SK-N-SH treated with all-trans-retinoic acid at 6 μM for 48 hours (cell line): Measurements from ENCODE around the gene IZUMO1R.
A peak's percentile ranks its signal among the peaks of the same experiment; 100 is the strongest.

ENCODE experiments used
- ATAC-seq: fragments of 200-7000 bp; cut with Tn5 transposase; 3 replicates; pipeline ENCODE4 v1.9.1; 2020; ENCODE audit warnings: mild to moderate bottlenecking, moderate library complexity
- ARNTL ChIP-seq: fragments of 450-650 bp; formaldehyde crosslinking; IDR thresholded peaks from 2 replicates; pipeline ENCODE4 v1.5.0; 2020; ENCODE audit warnings: low read depth, mild to moderate bottlenecking, moderate library complexity, borderline replicate concordance
- BACH2 ChIP-seq: fragments of 250-450 bp; sonication (Bioruptor Pico); IDR thresholded peaks from 2 replicates; pipeline ENCODE4 v1.9.0; 2021; ENCODE audit warnings: mild to moderate bottlenecking, borderline replicate concordance
- CSDC2 ChIP-seq: fragments of 250-450 bp; sonication (Bioruptor Pico); IDR thresholded peaks from 2 replicates; pipeline ENCODE4 v1.5.0; 2020; ENCODE audit warnings: mild to moderate bottlenecking, moderate library complexity
- ESRRG ChIP-seq: fragments of 250-450 bp; sonication (Bioruptor Pico); IDR thresholded peaks from 2 replicates; pipeline ENCODE4 v1.6.1; 2021; ENCODE audit warnings: mild to moderate bottlenecking
- ISL1 ChIP-seq: fragments of 250-450 bp; sonication (Bioruptor Pico); IDR thresholded peaks from 2 replicates; pipeline ENCODE4 v2.1.2; 2022; ENCODE audit warnings: mild to moderate bottlenecking, moderate library complexity
- OSR1 ChIP-seq: fragments of 250-450 bp; sonication (Bioruptor Pico); IDR thresholded peaks from 2 replicates; pipeline ENCODE4 v1.8.0; 2022; ENCODE audit warnings: moderate library complexity, mild to moderate bottlenecking, inconsistent platforms
- RARB ChIP-seq: fragments of 250-450 bp; sonication (Bioruptor Pico); IDR thresholded peaks from 2 replicates; pipeline ENCODE4 v1.8.0; 2021; ENCODE audit warnings: mild to moderate bottlenecking, moderate library complexity
- SNAI2 ChIP-seq: fragments of 250-450 bp; sonication (Bioruptor Pico); IDR thresholded peaks from 2 replicates; pipeline ENCODE4 v1.5.0; 2020; ENCODE audit warnings: mild to moderate bottlenecking, moderate library complexity
- TCF4 ChIP-seq: fragments of 250-450 bp; sonication (Bioruptor Pico); IDR thresholded peaks from 2 replicates; pipeline ENCODE4 v1.8.0; 2021; ENCODE audit warnings: mild to moderate bottlenecking, moderate library complexity, borderline replicate concordance
- TOX ChIP-seq: fragments of 250-450 bp; sonication (Bioruptor Pico); IDR thresholded peaks from 2 replicates; pipeline ENCODE4 v1.8.0; 2021; ENCODE audit warnings: mild to moderate bottlenecking, moderate library complexity, borderline replicate concordance
- ZFP3 ChIP-seq: fragments of 250-450 bp; sonication (Bioruptor Pico); IDR thresholded peaks from 2 replicates; pipeline ENCODE4 v1.5.0; 2020; ENCODE audit warnings: mild to moderate bottlenecking, moderate library complexity
- ZFP30 ChIP-seq: fragments of 450-650 bp; formaldehyde crosslinking; IDR thresholded peaks from 2 replicates; pipeline ENCODE4 v1.5.0; 2022; ENCODE audit warnings: mild to moderate bottlenecking, moderate library complexity
- ZNF565 ChIP-seq: fragments of 450-650 bp; formaldehyde crosslinking; conservative IDR thresholded peaks from 2 replicates; pipeline ENCODE4 v1.5.0; 2020; ENCODE audit warnings: low read depth, mild to moderate bottlenecking, moderate library complexity
- ZNF70 ChIP-seq: fragments of 450-650 bp; formaldehyde crosslinking; IDR thresholded peaks from 2 replicates; pipeline ENCODE4 v1.5.0; 2020; ENCODE audit warnings: mild to moderate bottlenecking, moderate library complexity
- ZNF8 ChIP-seq: fragments of 450-650 bp; formaldehyde crosslinking; IDR thresholded peaks from 2 replicates; pipeline ENCODE4 v1.5.0; 2020; ENCODE audit warnings: mild to moderate bottlenecking, moderate library complexity
- TF ChIP-seq, protein P1 (sequence below): fragments of 250-450 bp; sonication (Bioruptor Pico); IDR thresholded peaks from 2 replicates; pipeline ENCODE4 v1.8.0; 2021; ENCODE audit warnings: low read depth, mild to moderate bottlenecking, moderate library complexity, borderline replicate concordance
- TF ChIP-seq, protein P2 (sequence below): fragments of 250-450 bp; sonication (Bioruptor Pico); IDR thresholded peaks from 2 replicates; pipeline ENCODE4 v1.5.1; 2021; ENCODE audit warnings: mild to moderate bottlenecking, moderate library complexity
- TF ChIP-seq, protein P3 (sequence below): fragments of 250-450 bp; sonication (Bioruptor Pico); IDR thresholded peaks from 2 replicates; pipeline ENCODE4 v1.5.1; 2020; ENCODE audit warnings: low read depth, mild to moderate bottlenecking, moderate library complexity

IZUMO1R gene

DNA sequence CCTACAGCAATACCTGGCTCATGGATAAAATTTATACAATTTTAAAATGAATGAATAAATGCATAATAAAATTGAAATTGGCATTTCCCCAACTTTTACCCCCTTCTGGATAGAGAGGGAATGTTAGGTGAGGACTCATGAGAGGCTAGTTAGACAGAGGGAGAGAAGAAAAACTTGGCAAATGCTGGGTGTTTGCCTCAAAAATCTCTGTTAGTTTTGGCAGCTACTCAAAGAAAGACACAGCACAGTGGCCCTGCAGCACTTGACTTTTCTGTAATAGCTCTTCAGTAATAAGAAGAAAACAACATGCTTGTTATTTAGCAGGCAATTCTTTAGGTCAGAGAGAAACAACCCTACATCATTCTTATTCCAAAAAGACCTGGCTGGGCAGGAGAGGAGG lies 20.7 kb upstream of the IZUMO1R start (continued):
- TF ChIP-seq, protein P1, sequence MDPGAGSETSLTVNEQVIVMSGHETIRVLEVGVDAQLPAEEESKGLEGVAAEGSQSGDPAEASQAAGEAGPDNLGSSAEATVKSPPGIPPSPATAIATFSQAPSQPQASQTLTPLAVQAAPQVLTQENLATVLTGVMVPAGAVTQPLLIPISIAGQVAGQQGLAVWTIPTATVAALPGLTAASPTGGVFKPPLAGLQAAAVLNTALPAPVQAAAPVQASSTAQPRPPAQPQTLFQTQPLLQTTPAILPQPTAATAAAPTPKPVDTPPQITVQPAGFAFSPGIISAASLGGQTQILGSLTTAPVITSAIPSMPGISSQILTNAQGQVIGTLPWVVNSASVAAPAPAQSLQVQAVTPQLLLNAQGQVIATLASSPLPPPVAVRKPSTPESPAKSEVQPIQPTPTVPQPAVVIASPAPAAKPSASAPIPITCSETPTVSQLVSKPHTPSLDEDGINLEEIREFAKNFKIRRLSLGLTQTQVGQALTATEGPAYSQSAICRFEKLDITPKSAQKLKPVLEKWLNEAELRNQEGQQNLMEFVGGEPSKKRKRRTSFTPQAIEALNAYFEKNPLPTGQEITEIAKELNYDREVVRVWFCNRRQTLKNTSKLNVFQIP: no peak
- TF ChIP-seq ISL1 (CRISPR knock-in tag) (no peak), ESRRG (CRISPR knock-in tag) (no peak), CSDC2 (CRISPR knock-in tag) (no peak)

DNA sequence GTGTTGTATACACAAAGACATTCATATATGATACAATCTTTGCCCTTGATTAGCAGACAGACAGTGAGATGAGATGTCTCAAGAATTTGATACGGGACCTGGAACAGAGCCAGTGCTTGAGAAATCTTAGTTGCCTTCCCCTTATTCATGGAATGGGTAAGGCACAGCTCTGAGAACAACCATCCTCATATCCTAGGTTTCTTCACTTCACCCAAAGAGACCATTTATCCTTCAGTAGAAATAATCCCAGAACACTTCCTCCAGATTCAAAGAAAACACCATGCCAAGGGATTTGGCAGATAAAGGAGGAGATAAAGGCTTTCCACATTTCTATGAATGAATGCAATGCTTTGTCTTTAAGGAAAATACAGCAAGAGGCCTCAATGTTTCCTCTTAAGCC lies 8.8 kb upstream of the IZUMO1R start:
- no peak for TF ChIP-seq ZNF565 (CRISPR knock-in tag)
- TF ChIP-seq BACH2 (CRISPR knock-in tag): no peak
- TF ChIP-seq ESRRG (CRISPR knock-in tag): no peak
- no peak for TF ChIP-seq TOX (CRISPR knock-in tag)
- TF ChIP-seq, protein P2, sequence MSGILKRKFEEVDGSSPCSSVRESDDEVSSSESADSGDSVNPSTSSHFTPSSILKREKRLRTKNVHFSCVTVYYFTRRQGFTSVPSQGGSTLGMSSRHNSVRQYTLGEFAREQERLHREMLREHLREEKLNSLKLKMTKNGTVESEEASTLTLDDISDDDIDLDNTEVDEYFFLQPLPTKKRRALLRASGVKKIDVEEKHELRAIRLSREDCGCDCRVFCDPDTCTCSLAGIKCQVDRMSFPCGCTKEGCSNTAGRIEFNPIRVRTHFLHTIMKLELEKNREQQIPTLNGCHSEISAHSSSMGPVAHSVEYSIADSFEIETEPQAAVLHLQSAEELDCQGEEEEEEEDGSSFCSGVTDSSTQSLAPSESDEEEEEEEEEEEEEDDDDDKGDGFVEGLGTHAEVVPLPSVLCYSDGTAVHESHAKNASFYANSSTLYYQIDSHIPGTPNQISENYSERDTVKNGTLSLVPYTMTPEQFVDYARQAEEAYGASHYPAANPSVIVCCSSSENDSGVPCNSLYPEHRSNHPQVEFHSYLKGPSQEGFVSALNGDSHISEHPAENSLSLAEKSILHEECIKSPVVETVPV (CRISPR knock-in tag): no peak
- TF ChIP-seq CSDC2 (CRISPR knock-in tag): no peak
- ATAC-seq: peak; percentile 80

DNA sequence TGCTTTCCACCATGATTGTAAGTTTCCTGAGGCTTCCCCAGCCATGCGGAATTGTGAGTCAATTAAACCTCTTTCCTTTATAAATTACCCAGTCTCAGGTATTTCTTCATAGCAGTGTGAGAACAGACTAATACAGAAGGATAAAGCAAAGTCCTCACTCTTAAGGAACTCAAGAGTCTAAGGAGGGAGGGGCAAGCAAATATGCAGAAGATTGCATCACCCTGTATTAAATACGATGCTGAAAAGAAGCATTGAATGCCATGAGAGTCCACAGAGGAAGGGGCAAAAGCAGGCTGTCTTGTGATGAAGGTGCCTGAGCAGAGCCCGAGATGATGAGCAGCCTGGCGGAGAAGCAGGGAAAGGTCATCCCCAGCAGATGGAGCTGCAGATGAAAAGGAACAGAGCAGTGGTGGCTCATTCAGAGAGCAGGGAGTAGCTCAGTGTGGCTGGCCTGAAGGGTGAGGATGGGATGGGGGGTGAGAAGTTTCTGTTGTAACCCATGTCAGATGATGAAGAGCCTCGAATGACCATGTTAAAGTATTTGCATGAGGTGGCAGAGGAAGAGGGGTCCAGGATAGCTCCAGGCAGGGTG lies 6.3 kb upstream of the IZUMO1R start:
- peak; percentile 50; the same call in 2 of the 3 replicates for ATAC-seq

DNA sequence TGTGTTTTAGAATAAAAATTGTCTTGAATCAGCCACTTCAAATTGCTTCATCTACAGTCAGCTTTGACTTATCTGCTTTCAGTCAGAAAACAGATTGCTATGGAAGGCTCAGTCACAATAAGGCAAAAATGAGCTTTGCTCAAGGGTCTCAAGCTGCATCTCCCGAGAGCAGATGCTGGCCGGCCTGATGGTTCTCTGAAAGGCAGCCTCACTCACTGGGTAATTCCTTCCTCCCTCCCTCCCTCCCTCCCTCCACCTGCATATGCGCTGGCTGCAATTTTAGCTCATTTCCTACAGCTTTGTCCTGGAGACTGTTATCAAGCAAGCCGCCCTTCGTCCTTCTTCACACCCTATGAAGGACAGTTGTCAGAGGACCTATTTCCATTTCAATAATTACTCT lies 1.6 kb upstream of the IZUMO1R start:
- no peak for ATAC-seq
- TF ChIP-seq SNAI2 (CRISPR knock-in tag) (no peak), CSDC2 (CRISPR knock-in tag) (no peak), OSR1 (CRISPR knock-in tag) (no peak), BACH2 (CRISPR knock-in tag) (no peak), RARB (CRISPR knock-in tag) (no peak), ZFP3 (CRISPR knock-in tag) (no peak), ZNF8 (CRISPR knock-in tag) (no peak)
- TF ChIP-seq, protein P2 (CRISPR knock-in tag): no peak

More for the DNA sequence above, 6.3 kb upstream of the IZUMO1R start:
- TF ChIP-seq ZNF8 (CRISPR knock-in tag): no peak
- TF ChIP-seq RARB (CRISPR knock-in tag): no peak
- TF ChIP-seq CSDC2 (CRISPR knock-in tag): no peak
- TF ChIP-seq ARNTL (CRISPR knock-in tag): no peak
- TF ChIP-seq ZFP30 (CRISPR knock-in tag): no peak
- TF ChIP-seq ZNF565 (CRISPR knock-in tag): no peak
- no peak for TF ChIP-seq TCF4 (CRISPR knock-in tag)
- TF ChIP-seq ESRRG (CRISPR knock-in tag): no peak
- TF ChIP-seq, protein P3, sequence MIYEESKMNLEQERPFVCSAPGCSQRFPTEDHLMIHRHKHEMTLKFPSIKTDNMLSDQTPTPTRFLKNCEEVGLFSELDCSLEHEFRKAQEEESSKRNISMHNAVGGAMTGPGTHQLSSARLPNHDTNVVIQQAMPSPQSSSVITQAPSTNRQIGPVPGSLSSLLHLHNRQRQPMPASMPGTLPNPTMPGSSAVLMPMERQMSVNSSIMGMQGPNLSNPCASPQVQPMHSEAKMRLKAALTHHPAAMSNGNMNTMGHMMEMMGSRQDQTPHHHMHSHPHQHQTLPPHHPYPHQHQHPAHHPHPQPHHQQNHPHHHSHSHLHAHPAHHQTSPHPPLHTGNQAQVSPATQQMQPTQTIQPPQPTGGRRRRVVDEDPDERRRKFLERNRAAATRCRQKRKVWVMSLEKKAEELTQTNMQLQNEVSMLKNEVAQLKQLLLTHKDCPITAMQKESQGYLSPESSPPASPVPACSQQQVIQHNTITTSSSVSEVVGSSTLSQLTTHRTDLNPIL: no peak
- TF ChIP-seq ZNF70: no peak

DNA sequence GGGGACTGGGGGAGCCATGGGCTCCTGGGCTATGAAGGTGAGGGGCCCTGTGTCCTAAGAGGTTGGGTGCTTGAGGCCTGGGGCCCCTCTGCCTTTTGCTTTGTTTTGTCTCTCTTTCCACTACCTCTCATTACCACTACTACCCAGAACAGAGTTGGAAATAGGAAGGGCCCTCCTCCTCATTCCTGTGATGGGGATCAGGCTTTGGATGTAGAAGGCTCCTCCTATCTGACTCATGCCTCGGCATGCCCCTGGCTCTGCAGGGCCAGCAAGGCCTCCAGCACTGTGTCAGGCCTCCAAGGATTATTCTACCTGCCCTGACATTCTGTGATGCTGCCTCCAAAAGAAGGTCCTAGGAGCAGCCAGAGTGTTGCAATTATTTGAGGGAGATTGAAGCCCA lies 766 bp downstream of the IZUMO1R start:
- TF ChIP-seq OSR1 (CRISPR knock-in tag): peak; percentile 57; the same call in 1 of the 2 replicates
- TF ChIP-seq ZNF565 (CRISPR knock-in tag): no peak
- peak; percentile 92 for ATAC-seq
